HCT116 (cell line): ENCODE results near the gene MINAR1. TPM values are rescaled to one million over a fixed set of nuclear protein-coding genes. Genes with fewer than 3 reads are reported as not detected.

ENCODE experiments used
- ATAC-seq: fragments of 200-7000 bp; cut with Tn5 transposase; 2 replicates; pipeline ENCODE4 v1.9.1; 2020; ENCODE audit warnings: mild to moderate bottlenecking, moderate library complexity
- BruUV-seq: library from RNA; stranded (reverse); fragments of 400-500 nt; replicated peaks from 2 replicates; lab custom pipeline; 2021; lab: Mats Ljungman, UMichigan
- CTCF ChIA-PET: fragments of 300-600 bp; sonication (Branson Sonifier 250); formaldehyde crosslinking; loops from one replicate; lab custom pipeline; 2021; ENCODE audit warnings: antibody characterized with exemption; lab: Charles Lee
- POLR2A ChIA-PET: fragments of 300-600, 350-600 bp; sonication (Branson Sonifier 250); formaldehyde crosslinking; loops from one replicate; lab custom pipeline; 2021; ENCODE audit warnings: antibody characterized with exemption; lab: Charles Lee
- RAD21 ChIA-PET, 2 experiments: fragments of 300-600 bp; sonication (Branson Sonifier 250); formaldehyde crosslinking; loops; one replicate each; lab custom pipeline; 2023; ENCODE audit warnings: low total read pairs in 2 of 2; ENCODE audit not compliant: uncharacterized antibody in 2 of 2, unreplicated experiment in 2 of 2, low non-redundant PET in 1 of 2; lab: Charles Lee
- DNase-seq: peaks from one replicate; pipeline ENCODE4 v3.0.0-alpha.2; 2010; ENCODE audit warnings: low read depth, low spot score
- H2AFZ ChIP-seq: fragments of 200-600 bp; shearing (Covaris generic), sonication (generic); 2 replicates; pipeline ENCODE4 v1.6.1; 2017; ENCODE audit warnings: low read depth, mixed run types, mixed read lengths, antibody characterized with exemption, low read length; ENCODE audit not compliant: poor library complexity, severe bottlenecking
- H3K27ac ChIP-seq: 2 replicates; pipeline ENCODE4 v1.5.1; 2012; ENCODE audit warnings: low read depth, low read length
- H3K27me3 ChIP-seq: fragments of 200-600 bp; sonication (generic); 2 replicates; pipeline ENCODE4 v1.6.1; 2016; ENCODE audit warnings: mixed run types, low read length, mixed read lengths; ENCODE audit not compliant: insufficient read depth
- H3K36me3 ChIP-seq, 2 experiments: fragments of 200-500 bp in 1 of 2; fragments of 200-600 bp in 1 of 2; sonication (Bioruptor generic) in 1 of 2; sonication (generic) in 1 of 2; 2 replicates each; pipeline versions ENCODE4 v1.5.1 to v1.6.1; 2014 to 2016; ENCODE audit warnings: low read length in 2 of 2, inconsistent platforms in 1 of 2, mixed read lengths in 1 of 2, mixed run types in 1 of 2; ENCODE audit not compliant: insufficient read depth in 2 of 2, control insufficient read depth in 1 of 2
- H3K4me1 ChIP-seq, 2 experiments: fragments of 200-600 bp in 1 of 2; sonication (generic) in 1 of 2; 2 replicates each; pipeline versions ENCODE4 v1.5.1 to v1.6.1; 2012 to 2017; ENCODE audit warnings: low read length in 2 of 2, inconsistent platforms in 1 of 2, mild to moderate bottlenecking in 1 of 2, mixed read lengths in 1 of 2, mixed run types in 1 of 2, moderate library complexity in 1 of 2; ENCODE audit not compliant: insufficient read depth in 2 of 2, control insufficient read depth in 1 of 2
- H3K4me2 ChIP-seq: fragments of 200-600 bp; sonication (generic); 2 replicates; pipeline ENCODE4 v1.6.1; 2017; ENCODE audit warnings: mixed run types, low read length, mixed read lengths
- H3K4me3 ChIP-seq, 2 experiments: fragments of 200-600 bp in 1 of 2; sonication (generic) in 1 of 2; replicated peaks in 1 of 2; 2 replicates each; pipeline ENCODE4 v1.5.1; 2011 to 2016; ENCODE audit warnings: low read length in 2 of 2, control low read depth in 1 of 2, low read depth in 1 of 2, mild to moderate bottlenecking in 1 of 2, mixed read lengths in 1 of 2, mixed run types in 1 of 2
- H3K79me2 ChIP-seq: fragments of 200-600 bp; sonication (generic); 2 replicates; pipeline ENCODE4 v1.6.1; 2017; ENCODE audit warnings: mild to moderate bottlenecking, mixed run types, low read length, moderate library complexity, mixed read lengths; ENCODE audit not compliant: insufficient read depth
- H3K9ac ChIP-seq: fragments of 200-600 bp; sonication (generic); 2 replicates; pipeline ENCODE4 v1.6.1; 2016; ENCODE audit warnings: low read length, mixed read lengths
- H3K9me2 ChIP-seq: fragments of 200-600 bp; sonication (generic), shearing (Covaris generic); 2 replicates; pipeline ENCODE4 v1.6.1; 2017; ENCODE audit warnings: mixed run types, mild to moderate bottlenecking, moderate library complexity; ENCODE audit not compliant: insufficient read depth
- H3K9me3 ChIP-seq, 2 experiments: fragments of 200-500 bp in 1 of 2; fragments of 200-600 bp in 1 of 2; sonication (Bioruptor generic) in 1 of 2; sonication (generic) in 1 of 2; 2 replicates each; pipeline ENCODE4 v1.6.1; 2014 to 2017; ENCODE audit warnings: low read length in 2 of 2, mixed read lengths in 2 of 2, inconsistent platforms in 1 of 2, low read depth in 1 of 2, mild to moderate bottlenecking in 1 of 2, mixed run types in 1 of 2, moderate library complexity in 1 of 2; ENCODE audit not compliant: control insufficient read depth in 1 of 2, insufficient read depth in 1 of 2
- H4K20me1 ChIP-seq: fragments of 200-600 bp; sonication (generic), shearing (Covaris generic); 2 replicates; pipeline ENCODE4 v1.6.1; 2017; ENCODE audit warnings: mixed run types, mild to moderate bottlenecking, moderate library complexity; ENCODE audit not compliant: insufficient read depth
- ATF3 ChIP-seq: IDR thresholded peaks from 2 replicates; pipeline ENCODE4 v1.6.1; 2012
- CBX3 ChIP-seq: IDR thresholded peaks from 2 replicates; pipeline ENCODE4 v1.6.1; 2012; ENCODE audit warnings: low read depth
- CEBPB ChIP-seq: IDR thresholded peaks from 2 replicates; pipeline ENCODE4 v1.6.1; 2012; ENCODE audit warnings: low read depth
- EGR1 ChIP-seq: IDR thresholded peaks from 2 replicates; pipeline ENCODE4 v1.6.1; 2012; ENCODE audit warnings: low read depth
- ELF1 ChIP-seq: IDR thresholded peaks from 2 replicates; pipeline ENCODE4 v1.6.1; 2012; ENCODE audit warnings: low read depth, borderline replicate concordance
- EZH2 ChIP-seq: fragments of 200-600 bp; sonication (generic); IDR thresholded peaks from 2 replicates; pipeline ENCODE4 v1.6.1; 2017; ENCODE audit warnings: antibody characterized with exemption, mixed run types
- EZH2phosphoT487 ChIP-seq: fragments of 200-600 bp; IDR thresholded peaks from 2 replicates; pipeline ENCODE4 v1.6.1; 2018; ENCODE audit warnings: antibody characterized with exemption, borderline replicate concordance
- FOSL1 ChIP-seq: IDR thresholded peaks from 2 replicates; pipeline ENCODE4 v1.6.1; 2012; ENCODE audit warnings: low read depth
- JUND ChIP-seq: IDR thresholded peaks from 2 replicates; pipeline ENCODE4 v1.6.1; 2012
- POLR2AphosphoS5 ChIP-seq: IDR thresholded peaks from 2 replicates; pipeline ENCODE4 v1.6.1; 2011; ENCODE audit warnings: mild to moderate bottlenecking, low read depth, low read length, moderate library complexity
- RAD21 ChIP-seq: IDR thresholded peaks from 2 replicates; pipeline ENCODE4 v1.6.1; 2012; ENCODE audit warnings: low read depth, mild to moderate bottlenecking
- SP1 ChIP-seq: IDR thresholded peaks from 2 replicates; pipeline ENCODE4 v1.6.1; 2012; ENCODE audit warnings: low read depth
- SRF ChIP-seq: IDR thresholded peaks from 2 replicates; pipeline ENCODE4 v1.6.1; 2012; ENCODE audit warnings: low read depth
- TCF7L2 ChIP-seq: IDR thresholded peaks from 2 replicates; pipeline ENCODE4 v1.7.0; 2011; ENCODE audit warnings: borderline replicate concordance, inconsistent platforms; ENCODE audit not compliant: insufficient read depth, insufficient read length; ENCODE audit errors: extremely low read depth
- ZBTB33 ChIP-seq: IDR thresholded peaks from 2 replicates; pipeline ENCODE4 v1.6.1; 2011; ENCODE audit warnings: mild to moderate bottlenecking, low read length, moderate library complexity; ENCODE audit not compliant: insufficient replicate concordance; ENCODE audit errors: extremely low read depth
- ZNF274 ChIP-seq: fragments of 200-500 bp; sonication (Bioruptor generic); IDR thresholded peaks from 2 replicates; pipeline ENCODE4 v1.6.1; 2014; ENCODE audit warnings: mild to moderate bottlenecking, low read depth, low read length, inconsistent platforms
- intact Hi-C: fragments of 100-400 bp; cut with micrococcal nuclease; formaldehyde crosslinking; loops from 2 replicates; pipeline ENCODE4 v1.10.0; 2022
- total RNA-seq: library from RNA; stranded (reverse); gene quantifications from one replicate; pipeline ENCODE4 v1.2.1, GENCODE V29; 2021; ENCODE audit not compliant: unreplicated experiment
- TF ChIP-seq, protein P1 (sequence below): IDR thresholded peaks from 2 replicates; pipeline ENCODE4 v1.6.1; 2012
- TF ChIP-seq, protein P2 (sequence below), 3 experiments: fragments of 200-600 bp in 1 of 3; sonication (generic) in 1 of 3; IDR thresholded peaks in 2 of 3; conservative IDR thresholded peaks in 1 of 3; 2 replicates each; pipeline ENCODE4 v1.5.1; 2012 to 2017; ENCODE audit warnings: low read depth in 2 of 3, low read length in 2 of 3, antibody characterized with exemption in 1 of 3, borderline replicate concordance in 1 of 3, control low read depth in 1 of 3, mild to moderate bottlenecking in 1 of 3, mixed read lengths in 1 of 3, mixed run types in 1 of 3, moderate library complexity in 1 of 3; ENCODE audit not compliant: insufficient read depth in 1 of 3

The MINAR1 gene
- total RNA-seq, 1 experiment from 2014 or later, result 1.9 TPM

DNA sequence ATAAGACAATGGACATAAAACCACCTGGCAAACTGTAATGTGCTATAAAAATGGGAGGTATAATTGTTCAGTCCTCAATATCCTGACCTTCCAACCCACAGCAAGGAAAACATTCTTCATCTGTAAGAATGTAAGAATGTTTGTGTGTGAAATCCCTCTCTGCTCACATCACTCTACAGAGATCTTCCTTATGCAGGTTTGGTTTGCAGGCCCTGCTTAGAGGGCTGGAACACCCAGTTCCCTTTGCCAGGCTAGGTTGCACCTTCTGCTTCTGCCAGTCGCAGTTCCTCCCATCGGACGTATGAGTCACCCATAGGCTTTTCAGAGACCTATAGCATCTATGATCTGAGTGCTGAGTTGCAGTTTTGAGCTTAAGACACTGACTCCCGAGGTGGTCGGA lies 24.1 kb upstream of the MINAR1 start:
- no peak for DNase-seq
- ChIA-PET RAD21 (no interaction called here), POLR2A (no interaction called here), CTCF (no interaction called here)
- no peaks in the 10 kb centered on the region for H3K79me2 ChIP-seq
- H2AFZ ChIP-seq, result no peak overlapping the region
- H3K4me2 ChIP-seq, result no peak overlapping the region
- no peak overlapping the region for H3K9ac ChIP-seq
- no peak for ATAC-seq
- intact Hi-C loops, result no loop called here
- no peaks in the 10 kb centered on the region for H3K36me3 ChIP-seq
- no peaks in the 10 kb centered on the region for H3K4me1 ChIP-seq
- no peak overlapping the region for H3K4me3 ChIP-seq
- no peaks in the 10 kb centered on the region for H4K20me1 ChIP-seq
- no peaks in the 10 kb centered on the region for H3K9me2 ChIP-seq
- no peaks in the 10 kb centered on the region for H3K27me3 ChIP-seq
- TF ChIP-seq ZNF274 (no peak), POLR2AphosphoS5 (no peak), SP1 (no peak), EGR1 (no peak), CBX3 (no peak), CEBPB (no peak), EZH2phosphoT487 (no peak), ATF3 (no peak), SRF (no peak), RAD21 (no peak), ZBTB33 (no peak), FOSL1 (no peak), JUND (no peak), EZH2 (no peak), ELF1 (no peak), TCF7L2 (no peak)
- TF ChIP-seq, protein P1, sequence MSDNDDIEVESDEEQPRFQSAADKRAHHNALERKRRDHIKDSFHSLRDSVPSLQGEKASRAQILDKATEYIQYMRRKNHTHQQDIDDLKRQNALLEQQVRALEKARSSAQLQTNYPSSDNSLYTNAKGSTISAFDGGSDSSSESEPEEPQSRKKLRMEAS, result no peak
- TF ChIP-seq, protein P2, sequence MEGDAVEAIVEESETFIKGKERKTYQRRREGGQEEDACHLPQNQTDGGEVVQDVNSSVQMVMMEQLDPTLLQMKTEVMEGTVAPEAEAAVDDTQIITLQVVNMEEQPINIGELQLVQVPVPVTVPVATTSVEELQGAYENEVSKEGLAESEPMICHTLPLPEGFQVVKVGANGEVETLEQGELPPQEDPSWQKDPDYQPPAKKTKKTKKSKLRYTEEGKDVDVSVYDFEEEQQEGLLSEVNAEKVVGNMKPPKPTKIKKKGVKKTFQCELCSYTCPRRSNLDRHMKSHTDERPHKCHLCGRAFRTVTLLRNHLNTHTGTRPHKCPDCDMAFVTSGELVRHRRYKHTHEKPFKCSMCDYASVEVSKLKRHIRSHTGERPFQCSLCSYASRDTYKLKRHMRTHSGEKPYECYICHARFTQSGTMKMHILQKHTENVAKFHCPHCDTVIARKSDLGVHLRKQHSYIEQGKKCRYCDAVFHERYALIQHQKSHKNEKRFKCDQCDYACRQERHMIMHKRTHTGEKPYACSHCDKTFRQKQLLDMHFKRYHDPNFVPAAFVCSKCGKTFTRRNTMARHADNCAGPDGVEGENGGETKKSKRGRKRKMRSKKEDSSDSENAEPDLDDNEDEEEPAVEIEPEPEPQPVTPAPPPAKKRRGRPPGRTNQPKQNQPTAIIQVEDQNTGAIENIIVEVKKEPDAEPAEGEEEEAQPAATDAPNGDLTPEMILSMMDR (IDR thresholded peaks at IDR 0.05 in 2 of 3, conservative IDR thresholded peaks at IDR 0.05 in 1 of 3; ENCODE audit: borderline replicate concordance in 1 of 3, insufficient read depth in 1 of 3, low read depth in 2 of 3, low read length in 2 of 3), result no peak
- BruUV-seq, result no TSS peak
- H3K9me3 ChIP-seq, result no peaks in the 10 kb centered on the region
- H3K27ac ChIP-seq, result no peak overlapping the region
